Astrocyte of the spinal cord (primary cell): Measurements from ENCODE around the gene TAS2R14.

ENCODE experiments used
- DNase-seq: peaks from one replicate; pipeline ENCODE4 v3.0.0; 2011; ENCODE audit warnings: low read depth, low spot score
- H3K4me3 ChIP-seq: 2 replicates; pipeline ENCODE4 v1.5.1; 2011; ENCODE audit warnings: low read depth, mild to moderate bottlenecking, low read length, moderate library complexity
- in situ Hi-C: cut with HindIII; loops from 2 replicates; pipeline ENCODE4 v1.10.0; 2017; ENCODE audit warnings: low sequenced_read_pairs
- TF ChIP-seq, protein P1 (sequence below): IDR thresholded peaks from 2 replicates; pipeline ENCODE4 v1.5.1; 2012; ENCODE audit warnings: low read depth, mild to moderate bottlenecking, low read length, inconsistent platforms

The TAS2R14 gene

DNA sequence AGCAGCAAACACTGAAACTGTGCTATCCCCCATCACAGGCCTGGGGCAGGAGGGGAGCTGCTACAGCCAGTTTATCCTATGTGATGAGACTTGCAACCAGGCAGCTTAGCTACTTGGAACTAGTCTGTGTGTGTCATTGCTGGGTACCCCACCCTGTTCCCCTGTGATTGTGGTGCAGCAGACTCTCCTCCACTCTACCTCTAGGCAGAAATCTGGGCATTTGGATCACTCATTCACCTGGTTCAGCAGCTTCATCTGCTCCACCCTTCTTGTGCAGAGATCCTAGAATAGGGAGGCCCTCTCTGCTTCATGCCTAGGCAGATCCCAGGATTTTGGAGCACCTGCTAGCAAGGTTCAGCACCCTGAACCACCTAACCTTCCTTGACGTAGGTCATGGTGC lies 38.5 kb downstream of the TAS2R14 start:
- TF ChIP-seq, protein P1, sequence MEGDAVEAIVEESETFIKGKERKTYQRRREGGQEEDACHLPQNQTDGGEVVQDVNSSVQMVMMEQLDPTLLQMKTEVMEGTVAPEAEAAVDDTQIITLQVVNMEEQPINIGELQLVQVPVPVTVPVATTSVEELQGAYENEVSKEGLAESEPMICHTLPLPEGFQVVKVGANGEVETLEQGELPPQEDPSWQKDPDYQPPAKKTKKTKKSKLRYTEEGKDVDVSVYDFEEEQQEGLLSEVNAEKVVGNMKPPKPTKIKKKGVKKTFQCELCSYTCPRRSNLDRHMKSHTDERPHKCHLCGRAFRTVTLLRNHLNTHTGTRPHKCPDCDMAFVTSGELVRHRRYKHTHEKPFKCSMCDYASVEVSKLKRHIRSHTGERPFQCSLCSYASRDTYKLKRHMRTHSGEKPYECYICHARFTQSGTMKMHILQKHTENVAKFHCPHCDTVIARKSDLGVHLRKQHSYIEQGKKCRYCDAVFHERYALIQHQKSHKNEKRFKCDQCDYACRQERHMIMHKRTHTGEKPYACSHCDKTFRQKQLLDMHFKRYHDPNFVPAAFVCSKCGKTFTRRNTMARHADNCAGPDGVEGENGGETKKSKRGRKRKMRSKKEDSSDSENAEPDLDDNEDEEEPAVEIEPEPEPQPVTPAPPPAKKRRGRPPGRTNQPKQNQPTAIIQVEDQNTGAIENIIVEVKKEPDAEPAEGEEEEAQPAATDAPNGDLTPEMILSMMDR: no peak
- DNase-seq: no peak
- H3K4me3 ChIP-seq: no peak overlapping the region
- in situ Hi-C loops: no loop called here

DNA sequence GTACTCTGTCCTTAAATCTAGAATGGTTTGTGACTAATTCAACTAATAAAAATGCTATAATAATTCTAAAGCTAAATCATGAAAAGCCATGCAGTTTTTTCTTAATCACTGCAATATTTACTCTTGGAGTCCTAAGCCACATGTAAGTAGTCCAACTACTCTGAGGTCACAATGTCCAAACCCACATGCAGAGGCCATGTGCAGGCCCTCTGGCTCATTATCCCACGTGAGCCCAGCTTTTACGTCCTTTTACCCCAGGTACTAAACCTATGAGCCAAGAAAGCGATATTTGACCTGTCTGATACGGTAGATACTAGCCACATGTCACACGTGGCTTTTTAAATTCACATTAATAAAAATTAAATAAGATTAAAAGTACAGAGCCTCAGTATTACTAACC lies 42.2 kb downstream of the TAS2R14 start:
- no peak overlapping the region for H3K4me3 ChIP-seq
- in situ Hi-C loops: no loop called here
- TF ChIP-seq, protein P1: no peak
- no peak for DNase-seq

DNA sequence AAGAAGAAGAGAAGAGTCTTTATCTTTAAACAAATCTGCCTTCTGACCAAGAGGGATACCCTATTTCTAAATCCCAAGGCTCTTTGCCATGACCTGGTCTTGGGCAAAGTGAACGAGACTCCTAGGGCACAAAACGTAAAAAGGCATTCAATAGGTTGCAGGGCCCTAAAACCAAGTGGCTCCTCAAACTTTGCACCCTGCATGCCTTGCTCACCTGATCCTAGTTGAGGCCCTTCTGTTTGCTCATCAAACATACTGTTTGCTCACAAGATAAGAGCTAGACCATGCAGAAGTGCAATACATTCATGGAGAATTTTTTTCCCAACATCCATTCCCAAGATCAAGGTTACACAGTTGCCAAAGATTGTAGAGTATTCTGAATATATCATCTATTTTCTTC lies 47.1 kb downstream of the TAS2R14 start:
- TF ChIP-seq, protein P1: no peak
- DNase-seq: no peak
- in situ Hi-C loops: no loop called here
- H3K4me3 ChIP-seq: no peak overlapping the region

DNA sequence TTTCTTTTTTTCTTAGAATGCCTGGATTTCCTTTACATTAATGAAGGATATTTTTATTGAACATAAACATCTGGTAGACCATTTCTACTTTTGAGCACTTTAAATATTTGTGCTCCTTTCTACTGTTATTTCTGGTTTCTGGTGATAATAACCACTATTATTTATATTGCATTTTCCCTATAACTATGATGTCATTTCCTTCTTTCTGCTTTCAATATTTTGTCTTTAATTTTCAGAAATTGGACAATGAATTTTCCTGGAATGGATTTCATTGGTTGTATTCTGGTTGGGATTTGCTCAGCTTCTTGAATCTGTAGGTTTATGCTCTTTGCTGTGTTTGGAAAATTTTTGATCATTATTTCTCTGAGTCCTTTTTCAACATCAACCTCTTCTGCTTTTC lies 49.8 kb downstream of the TAS2R14 start:
- DNase-seq: no peak
- in situ Hi-C loops: no loop called here
- TF ChIP-seq, protein P1: no peak
- no peak overlapping the region for H3K4me3 ChIP-seq
